Measurements from ENCODE around the gene RRBP1.

Gene RRBP1

DNA sequence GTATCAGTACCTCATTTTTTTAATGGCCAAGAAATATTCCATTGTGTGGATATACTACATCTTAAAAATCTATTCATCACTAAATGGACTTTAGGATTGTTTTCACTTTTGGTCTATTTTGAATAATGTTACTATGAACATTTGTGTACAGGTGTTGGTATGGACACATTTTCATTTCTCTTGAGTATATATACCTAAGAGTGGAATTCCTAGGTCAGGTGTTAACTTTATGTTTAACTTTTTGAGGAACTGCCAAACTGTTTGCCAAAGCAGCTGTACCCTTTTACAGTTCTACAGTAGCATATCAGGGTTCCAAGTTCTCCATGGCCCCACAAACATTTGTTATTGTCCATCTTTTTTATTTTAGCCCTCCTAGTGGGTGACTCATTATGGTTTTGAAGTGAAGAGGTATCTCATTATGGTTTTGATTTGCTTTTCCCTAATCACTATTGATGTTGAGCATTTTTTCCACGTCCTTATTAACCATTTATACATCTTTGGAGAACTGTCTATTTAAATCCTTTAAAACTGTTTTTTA lies 84.0 kb downstream of the RRBP1 start:
- DNase-seq = no peak

DNA sequence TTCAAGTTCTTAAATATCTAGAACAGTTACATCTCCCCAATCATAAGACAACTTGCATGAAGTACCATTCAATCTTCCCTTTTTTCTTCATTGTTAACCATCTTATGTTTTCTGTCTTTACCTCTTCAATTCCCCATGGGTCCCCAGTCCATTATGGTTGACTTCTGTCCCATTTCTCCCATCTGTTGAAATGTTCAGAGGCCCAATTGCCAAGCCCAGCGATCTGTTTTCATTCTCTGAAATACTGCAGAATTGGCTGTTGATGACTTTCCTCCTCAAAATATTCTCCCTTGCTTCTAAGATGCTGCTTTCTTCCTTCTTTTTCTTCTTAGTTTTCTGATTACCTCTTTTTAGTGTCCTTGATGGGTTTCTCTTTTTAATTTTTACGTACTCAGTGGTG lies 86.2 kb downstream of the RRBP1 start:
- DNase-seq = no peak

DNA sequence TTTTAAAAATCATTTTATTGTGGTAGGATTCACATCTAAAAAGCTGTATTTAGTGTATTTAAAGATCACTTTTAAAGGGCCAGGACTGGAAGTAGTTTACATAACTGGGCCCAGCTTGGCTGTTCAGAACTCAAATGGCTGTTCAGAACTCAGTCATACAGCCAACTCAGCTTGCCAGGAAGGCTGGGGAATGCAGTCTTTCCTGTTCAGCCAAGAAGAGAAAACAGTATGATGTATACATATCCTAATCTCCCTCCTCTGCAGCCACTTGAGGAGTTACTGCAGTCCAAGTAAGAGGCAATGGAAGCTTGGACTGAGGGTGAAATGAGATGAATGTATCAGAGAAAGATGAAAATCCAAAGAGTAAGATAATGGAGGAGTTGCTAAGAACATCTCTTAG lies 87.6 kb downstream of the RRBP1 start:
- peak; percentile 17 for DNase-seq

DNA sequence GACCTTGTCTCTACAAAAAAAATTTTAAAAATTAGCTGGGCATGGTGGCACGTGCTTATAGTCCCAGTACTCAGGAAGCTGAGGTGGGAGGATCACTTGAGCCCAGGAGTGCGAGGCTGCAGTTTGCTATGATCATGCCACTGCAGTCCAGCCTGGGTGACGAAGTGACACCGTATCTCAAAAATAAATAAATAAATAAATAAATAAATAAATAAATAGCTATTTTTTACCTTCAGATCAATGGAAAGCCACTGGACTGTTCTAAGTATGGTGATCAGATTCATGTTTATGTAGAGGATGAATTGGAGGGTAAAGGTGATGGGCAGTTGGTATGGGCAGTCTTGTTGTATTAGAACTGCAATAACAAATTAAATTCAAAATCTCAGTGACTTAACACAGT lies 88.1 kb downstream of the RRBP1 start:
- DNase-seq = no peak

DNA sequence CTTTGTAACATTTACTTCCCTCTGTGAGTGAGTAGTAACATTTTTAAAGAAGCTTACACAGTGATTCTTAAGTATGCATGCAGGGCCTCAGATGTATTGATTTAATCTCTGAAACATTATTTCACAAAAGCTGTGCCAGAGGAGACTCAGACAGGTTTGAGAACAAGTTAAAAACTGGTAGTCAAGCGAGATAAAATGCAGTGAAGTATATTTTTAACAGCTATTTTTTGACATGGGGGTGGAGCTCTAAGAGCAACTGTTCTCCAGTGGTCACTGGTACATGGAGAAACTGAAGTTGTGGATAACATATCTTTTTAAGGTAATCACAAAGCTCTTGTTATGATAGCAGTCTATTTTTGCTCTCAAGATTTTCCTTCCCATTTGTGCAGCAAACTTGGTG lies 91.8 kb downstream of the RRBP1 start:
- DNase-seq = no peak

DNA sequence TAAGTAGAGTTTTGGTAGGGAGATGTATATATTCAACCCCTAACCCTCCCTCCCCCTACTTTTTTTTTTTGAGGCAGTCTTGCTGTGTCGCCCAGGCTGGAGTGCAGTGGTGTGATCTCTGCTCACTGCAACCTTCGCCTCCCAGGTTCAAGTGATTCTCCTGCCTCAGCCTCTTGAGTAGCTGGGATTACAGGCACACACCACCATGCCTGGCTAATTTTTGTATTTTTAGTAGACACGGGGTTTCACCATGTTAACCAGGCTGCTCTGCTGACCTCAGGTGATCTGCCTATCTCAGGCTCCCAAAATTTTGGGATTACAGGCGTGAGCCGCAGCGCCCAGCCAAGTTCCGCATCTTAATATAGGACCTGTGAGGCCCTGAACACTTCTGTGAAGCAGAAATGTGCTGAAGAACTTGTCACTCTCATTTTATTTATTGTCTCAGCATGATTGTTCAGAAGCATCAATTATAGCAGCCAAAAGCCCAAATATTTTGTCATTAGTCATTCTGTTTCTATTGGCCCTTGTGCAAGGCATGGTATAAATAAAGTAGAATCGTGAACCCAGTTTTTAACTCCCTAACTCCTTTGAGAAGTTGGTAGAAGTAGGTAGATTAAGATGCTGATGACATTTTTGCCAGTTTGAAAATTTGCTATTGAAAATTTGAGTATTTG lies 92.7 kb downstream of the RRBP1 start:
- DNase-seq = no peak

DNA sequence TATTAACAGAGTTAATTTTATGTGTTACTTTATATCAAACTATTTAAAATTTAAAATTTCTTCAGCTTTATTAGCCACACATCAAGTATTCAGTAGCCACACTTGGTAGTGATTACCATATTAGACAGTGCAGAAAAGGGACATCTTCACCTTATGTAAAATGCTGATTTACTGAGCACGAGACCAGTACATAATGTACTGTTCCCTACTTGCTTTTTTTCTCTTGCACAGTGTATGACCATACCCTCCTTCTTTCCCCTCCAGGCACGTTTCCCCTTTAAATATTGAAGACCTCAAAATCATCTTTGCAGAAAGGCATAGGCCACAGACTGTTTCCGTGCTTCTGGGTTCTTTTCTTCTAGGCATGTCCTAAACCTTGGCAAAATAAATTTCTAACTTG lies 94.2 kb downstream of the RRBP1 start:
- DNase-seq = no peak

DNA sequence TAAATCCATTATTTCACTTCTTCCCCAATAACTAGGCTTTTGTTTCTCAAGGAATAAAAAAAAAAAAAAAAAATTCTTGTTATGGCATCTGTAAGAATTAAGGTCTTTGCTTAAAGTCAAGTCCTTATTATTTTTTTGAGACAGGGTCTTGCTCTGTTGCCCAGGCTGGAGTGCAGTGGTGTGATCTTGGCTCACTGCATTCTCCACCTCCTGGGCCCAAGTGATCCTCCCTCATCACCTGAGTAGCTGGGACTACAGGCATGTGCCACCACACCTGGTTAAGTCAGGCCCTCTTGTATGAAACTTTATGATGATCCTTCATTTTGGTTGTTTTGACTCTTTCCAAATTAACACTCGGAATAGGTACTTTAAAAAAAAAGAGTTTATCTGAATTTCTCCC lies 94.9 kb downstream of the RRBP1 start:
- no peak for DNase-seq

DNA sequence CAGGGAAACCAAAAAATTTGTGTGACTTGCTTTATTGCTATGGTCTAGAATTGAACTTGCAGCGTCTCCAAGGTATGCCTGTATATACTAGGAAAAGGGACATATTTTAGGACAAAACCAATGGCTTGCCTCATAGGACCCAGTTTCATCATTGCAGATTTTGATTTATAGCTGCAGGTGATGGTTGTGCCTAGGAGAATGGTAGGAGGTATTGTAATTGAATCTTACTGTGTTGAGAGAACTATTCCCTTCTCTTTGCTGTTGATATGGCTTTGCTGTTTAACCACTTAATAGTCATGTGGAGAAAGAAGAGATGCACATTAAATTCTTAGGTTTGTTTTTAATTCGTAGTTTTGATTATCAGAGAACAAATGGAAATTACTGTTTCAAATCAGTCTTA lies 95.8 kb downstream of the RRBP1 start:
- DNase-seq = no peak

DNA sequence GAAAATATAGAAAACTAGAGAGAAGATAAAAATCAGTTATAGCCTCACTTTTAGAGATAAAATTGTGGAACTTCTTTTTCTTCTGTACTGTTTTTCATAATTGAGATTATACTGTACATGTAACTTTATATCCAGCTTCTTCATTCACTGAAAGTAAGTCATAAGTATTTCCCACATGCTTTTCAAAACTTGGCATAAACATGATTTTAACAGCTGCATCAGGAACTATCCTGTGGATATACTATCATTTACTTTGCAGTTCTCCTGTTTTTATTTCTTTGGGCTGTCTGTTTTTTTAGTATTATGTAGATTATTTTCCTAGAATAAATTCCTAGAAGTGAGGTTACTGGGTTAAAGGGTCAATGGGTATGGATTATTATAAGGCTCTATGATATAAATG lies 97.4 kb downstream of the RRBP1 start:
- DNase-seq = no peak

DNA sequence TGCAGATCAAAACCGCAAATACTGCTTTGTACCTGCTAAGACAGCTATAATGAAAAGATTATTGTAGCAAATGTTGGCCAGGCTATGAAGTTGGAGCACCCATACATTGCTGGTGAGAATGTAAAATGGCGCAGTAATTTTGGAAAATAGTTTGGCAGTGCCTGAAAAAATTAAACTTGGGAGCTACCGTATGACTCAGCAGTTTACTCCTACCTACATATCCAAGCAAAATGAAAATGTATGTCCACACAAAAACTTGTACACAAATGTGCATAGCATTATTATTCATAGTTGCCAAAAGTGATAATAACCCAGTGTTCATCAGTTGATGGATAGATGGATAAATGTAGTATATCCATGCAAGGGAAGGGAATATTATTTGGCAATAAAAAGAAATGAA lies 98.9 kb downstream of the RRBP1 start:
- DNase-seq = no peak

DNA sequence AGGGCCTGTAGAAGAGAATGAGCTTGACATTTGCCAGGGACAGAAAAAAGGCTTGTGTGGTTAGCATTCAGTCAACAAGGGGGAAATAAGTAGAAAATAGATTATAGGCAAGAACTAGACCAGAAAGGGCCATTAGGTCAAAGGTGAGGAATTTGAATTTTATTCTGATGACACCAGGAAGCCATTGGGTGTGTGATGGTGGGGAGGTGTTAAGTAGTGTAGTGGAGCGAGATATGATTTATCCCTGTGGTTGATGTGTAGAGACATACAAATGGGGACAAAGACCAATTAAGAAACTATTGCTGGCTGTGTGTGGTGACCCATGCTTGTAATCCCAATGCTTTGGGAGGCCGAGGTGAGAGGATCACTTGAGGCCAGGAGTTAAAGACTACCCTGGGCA lies 101.1 kb downstream of the RRBP1 start:
- no peak for DNase-seq

DNA sequence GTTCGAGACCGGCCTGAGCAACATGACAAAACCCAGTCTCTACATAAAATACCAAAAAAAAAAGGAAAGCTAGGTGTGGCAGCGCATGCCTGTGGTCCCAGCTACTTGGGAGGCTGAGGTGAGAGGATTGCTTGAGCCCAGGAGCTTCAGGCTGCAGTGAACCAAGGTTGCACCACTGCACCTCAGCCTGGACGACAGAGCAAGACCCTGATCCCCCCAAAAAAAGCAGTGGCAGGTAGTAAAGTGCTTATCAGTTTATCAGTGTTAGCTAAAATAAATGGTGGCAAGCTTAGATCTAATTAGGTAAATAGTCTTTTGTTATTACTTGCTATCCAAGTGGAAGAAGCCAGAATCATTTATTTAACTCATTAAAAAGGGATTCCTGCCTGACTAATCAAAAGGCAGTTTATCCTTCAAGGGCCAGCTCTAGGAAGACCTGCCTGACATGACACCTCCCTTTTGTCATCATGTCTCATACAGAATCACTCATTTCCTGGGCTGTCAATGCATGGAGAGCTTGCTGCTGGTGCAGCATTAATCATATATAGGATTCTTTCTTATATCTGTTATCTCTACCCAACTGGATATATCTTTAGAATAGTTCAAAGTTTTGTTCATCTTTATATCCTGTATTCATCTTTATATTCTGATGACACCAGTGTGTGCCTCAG lies 102.5 kb downstream of the RRBP1 start:
- DNase-seq = no peak

DNA sequence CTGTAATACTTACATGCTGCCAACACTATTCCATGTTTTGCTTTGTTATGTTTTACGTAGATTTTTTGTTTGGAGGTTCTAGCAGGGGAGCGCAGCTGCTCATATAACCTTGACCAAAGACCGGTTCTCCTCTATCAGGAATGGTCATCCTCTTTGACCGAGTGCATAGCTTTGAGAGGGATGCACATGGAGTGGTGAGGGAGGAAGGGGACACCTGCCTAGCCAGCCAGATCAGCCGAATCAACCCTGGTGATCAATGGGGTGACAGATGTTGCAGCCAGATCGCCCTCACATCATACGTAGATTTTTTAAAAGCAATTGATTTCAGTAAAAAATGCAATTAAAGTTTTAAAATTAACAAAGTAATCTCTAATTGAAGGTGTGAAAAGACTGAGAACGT lies 105.8 kb downstream of the RRBP1 start:
- DNase-seq = no peak

DNA sequence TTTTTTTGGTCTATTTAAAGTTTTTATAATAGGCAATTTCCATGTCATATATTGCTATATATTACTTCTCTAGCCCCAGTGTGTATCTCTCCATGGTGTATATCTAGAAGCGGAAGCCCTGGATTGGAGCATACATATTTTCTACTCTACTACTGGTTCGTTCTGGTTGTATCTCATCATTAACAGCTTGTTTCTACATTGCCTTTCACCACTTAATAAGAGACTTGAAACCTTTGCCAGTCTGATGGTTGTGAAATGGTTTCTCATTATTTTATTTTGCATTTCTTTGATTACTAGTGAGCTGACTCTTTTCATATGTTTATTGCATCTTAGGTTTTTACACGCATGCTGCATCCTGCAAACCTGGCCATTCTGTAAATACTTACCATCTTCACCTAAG lies 108.6 kb downstream of the RRBP1 start:
- DNase-seq = no peak

DNA sequence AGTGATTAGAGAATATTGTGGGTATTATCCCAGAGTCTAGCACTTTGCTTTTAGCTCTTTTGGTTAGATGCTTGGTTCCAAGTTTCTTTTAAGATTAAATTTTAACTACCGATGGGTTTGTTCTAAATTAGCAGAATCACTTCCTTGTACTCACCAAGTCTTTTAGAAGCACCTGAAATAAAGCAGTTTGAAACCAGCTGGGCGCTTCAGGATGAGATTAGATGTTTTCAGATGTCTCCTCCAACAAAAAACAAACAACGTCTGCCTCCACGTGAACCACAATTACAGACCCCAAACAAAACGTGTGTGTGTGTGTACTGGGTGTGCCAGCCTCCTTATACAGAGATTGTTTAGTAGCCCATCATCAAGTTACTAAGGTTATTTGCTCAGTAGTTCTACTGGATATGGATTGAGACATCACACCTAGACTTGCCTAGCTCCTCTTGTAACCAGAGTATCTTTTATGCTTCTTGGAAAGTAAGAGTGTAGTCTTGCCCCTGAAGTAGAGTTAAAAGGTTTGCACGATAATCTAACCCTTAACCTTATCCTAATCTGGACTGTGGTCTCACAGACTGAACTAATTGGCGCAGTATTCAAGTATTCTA lies 109.9 kb downstream of the RRBP1 start:
- peak; percentile 36 for DNase-seq

DNA sequence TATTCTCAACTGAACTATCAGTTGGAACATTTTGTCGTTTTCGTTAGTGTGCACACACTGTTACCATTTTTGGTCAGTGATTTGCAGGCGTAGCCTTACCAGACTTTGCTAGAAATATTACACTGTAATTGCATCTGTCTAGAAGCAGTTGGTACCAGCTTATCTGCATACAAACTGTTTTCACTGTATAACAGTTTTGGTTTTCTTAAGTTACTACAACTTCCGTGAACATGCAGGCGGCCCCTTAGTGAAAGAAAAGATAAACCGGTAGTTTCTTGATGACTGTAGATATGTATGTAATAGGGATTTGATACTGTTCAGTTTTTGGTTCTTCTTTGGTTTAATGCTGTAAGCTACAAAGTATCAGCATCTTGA lies 110.9 kb downstream of the RRBP1 start:
- DNase-seq = no peak

DNA sequence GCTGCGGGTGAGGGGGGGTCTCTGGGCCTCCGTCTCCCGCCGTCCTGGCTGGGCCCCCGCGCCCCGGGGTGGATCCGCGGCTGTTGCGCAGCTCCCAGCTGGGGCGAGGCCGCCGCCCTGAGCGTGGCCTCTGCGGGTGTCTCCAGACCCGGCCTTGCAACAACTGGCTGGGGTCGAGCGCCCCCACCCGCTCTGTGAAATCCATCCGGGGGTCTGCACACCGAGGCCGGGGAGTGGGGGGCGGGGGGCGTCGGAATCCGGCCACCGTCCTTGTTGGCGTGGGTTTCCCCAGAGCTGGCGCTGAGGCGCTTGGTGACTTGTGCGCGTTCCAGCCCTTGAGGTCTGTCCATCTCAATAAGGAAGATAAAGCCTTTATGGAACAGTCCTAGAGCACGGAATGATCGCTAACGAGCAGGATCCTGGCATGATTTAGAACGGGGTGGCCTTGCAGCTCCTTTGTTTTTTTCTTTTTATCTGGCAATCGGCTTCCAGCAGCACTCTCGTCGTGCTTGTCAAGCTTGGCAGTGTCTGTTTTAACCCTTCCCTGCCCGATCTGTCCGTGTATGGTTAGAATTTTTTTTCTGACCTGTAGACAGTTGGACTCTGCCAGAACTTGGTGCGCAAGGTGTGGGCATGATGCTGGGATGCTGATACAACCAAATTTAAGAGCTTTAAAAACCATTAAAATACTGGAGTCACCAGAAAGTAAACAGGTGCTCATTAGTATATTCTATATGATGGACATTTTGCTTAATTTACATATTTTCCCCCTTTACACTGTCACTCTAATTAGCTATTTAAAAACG lies 111.5 kb downstream of the RRBP1 start:
- peak; percentile 71 for DNase-seq

DNA sequence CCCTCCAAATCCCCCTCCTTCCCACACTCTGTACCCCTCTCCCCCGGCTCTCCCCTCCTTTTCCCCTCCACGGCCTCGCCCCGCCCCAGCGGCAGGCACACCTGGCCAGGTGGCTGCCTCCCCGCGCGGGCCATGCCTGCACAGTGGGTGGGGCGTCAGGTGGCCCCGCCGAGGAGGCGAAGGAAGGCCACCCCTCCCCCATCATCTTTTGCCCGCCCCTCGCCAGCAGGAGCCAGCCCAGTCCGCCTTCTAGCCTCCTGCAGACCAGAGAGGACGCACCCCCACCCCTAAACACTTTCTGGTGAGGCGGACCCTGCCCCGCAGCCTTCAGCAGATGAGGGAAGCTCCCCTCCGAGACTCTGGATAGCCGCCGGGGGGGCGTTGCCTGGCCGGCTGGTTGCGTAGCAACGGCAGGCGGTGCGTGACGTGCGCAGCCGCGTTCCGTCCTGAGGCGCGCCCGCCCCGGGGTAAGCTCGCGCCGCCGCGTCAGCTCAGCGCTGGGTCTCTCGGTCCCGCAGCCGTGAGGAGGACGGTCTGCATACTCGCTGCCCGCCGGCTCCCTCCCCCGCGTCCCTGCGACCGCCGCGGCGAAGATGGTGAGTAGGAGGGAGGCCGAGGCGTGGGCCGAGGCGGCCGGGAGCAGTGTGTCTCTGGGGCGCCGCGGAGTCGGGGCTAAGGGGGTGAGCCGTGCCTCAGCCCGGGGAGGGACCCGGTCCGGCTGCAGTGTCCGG lies 112.3 kb downstream of the RRBP1 start, which contains the start of gene DSTN:
TSS of gene DSTN (plus strand) at position 460 of the 731 bp plus-strand sequence. CDS start at position 594, 134 bp downstream.
- peak; percentile 92 for DNase-seq

DNA sequence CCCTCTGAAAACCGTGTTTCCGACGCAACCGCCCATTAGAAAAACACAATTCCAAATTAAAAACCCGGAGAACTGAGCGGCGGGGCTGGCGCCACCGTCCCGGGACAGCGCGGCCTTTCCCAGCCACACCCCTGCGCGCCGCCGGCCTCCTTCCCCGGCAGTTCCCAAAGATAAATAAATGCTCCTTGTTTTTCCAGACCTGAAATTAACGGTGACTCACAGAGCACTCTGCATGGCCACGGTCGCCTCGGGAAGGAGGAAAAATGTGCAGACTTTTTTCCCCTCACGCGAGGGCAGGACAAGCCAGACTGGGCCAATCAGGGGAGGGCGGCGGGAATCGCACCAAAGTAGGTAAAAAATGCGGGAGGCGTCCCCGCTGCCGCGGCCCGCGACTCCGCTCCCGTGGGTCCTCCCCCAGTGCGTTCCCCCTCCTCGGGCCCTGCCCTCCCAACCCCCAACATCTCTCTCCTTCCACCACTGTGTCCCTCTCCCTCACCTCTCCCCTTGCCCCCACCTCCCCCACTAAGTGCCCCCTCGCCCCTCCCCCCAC lies 113.0 kb downstream of the RRBP1 start:
- DNase-seq = peak; percentile 77

DNA sequence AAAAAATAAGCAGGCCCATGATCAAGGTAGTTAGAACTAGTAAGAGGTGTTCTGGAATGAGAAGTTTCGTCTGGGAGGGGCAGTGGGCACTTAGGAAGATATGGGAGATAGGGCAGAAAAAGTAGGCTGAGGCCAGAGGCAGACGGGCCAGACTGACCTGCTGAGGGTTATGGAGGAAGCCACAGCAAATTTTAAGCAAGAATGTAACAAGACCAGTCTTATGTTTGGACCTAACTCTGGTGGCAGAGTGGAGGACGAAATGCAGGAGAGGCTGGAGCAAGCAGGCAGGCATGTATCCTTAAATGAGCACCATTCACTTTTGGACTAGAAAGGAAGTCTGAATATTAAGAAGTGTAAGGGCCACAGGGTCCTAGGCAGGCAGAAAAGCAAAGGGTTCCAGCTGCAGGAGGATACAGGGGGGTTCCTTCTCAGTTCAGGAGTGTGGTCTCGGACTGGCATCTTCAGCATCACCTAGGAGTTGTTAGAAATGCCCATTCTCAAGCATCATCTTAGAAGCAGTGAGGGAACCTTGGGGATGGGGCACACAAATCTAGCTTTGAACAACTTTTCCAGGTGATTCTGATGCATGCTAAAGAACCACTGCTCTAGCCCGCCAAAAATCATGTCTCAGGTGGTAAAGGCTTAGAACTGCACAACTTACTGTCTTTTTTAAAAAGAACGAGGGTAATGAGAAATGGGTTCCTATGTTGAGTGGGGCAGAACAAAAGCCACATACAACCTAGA lies 113.8 kb downstream of the RRBP1 start:
- no peak for DNase-seq

DNA sequence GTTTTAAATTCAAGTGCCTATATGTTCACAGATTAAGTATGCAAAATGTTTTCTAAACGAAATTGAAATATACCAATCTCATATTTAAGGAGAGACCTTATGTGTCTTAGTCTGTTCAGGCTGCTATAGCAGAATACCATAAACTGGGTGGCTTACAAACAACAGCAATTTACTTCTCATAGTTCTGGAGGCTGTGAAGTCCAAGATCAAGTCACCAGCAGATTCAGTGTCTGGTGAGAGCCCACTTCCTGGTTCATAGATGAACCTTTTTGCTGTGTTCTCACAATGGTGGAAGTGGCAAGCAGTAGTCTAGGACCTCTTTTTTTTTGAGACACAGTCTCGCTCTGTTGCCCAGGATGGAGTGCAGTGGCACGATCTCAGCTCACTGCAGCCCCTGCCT lies 115.7 kb downstream of the RRBP1 start:
- DNase-seq = no peak
